Activated CD8-positive, alpha-beta memory T cell treated with anti-CD3 and anti-CD28 coated beads, Interleukin-2, amount 50 U/mL, for 48 hours (primary cell): ENCODE measurements around the gene C5AR2.
"Not testable (repeated sequence)": the region's sequence is repeated elsewhere in the genome, so short reads cannot be mapped to it uniquely, and the experiment has no call there.

Source experiments
- DNase-seq: peaks from one replicate; pipeline ENCODE4 v3.0.0-alpha.2; 2020

Gene C5AR2

DNA sequence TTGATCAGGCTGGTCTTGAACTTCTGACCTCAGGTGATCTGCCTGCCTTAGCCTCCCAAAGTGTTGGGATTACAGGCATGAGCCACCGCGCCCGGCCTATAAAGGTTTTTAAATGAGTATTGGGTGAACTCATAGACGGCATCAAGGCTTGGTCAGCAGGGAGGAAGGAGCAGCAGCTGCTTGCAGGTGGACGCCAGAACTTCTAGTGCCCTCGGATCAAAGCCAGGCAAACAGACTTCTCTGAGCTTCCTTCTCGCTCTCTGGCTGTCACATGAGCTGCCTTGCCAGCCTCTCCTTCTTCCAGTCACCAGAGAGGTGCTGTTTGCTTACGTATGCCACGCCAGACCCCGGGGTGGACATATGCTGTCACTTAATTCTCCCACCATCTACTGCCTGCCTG is 33.5 kb downstream of the C5AR2 start:
- not testable (repeated sequence) for DNase-seq

DNA sequence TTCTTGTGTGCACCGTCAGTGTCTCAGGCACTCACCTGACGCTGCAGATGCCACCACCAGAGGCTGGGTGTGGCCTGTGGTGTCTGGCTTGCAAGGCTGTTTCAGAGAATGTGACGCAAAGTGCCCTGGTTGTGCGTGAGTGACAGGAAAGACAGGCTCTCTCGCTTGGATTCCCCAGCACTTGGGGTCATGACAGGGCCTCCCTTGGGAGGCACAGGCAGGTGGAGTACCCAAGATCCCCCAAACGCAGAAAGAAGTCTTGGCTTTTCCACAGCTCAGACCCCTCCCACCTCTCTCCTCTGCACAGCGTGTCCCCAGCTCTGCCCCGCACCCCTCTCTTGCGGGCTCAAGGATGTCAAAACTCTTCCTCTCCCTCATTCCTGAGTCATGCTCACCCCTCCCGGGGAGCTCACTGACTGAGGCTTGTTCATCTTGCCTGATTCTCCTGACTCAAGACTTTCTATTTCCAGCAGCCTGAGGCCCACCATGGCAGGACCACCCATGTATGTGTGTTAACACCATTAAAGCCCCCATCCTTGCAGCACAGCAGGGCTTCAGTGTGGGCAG is 38.2 kb downstream of the C5AR2 start:
- DNase-seq = no peak

DNA sequence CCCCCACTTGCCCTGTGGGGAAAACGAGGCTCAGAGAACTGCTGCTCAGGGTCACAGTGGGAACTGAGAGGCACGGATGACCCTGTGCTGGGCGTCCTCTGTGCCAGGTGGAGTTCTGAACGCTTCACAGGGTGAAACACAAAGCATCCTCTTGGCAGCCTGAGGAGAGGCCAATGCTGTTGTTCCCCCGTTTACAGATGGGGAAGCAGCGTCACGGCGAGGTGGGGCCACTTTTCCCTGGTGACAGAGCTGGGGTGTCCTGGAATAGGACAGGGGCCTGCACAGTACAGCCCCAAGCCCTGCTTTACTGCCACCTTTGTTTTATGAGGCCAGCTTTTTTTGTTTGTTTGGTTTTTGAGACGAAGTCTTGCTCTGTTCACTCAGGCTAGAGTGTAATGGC is 39.3 kb downstream of the C5AR2 start:
- DNase-seq = no peak

- DNase-seq = no peak
These were observed 40.6 kb downstream of the C5AR2 start for GRCh38 chr19:47372603-47373002.

GRCh38 chr19:47373246-47374240 is 41.6 kb downstream of the C5AR2 start:
- DNase-seq = no peak

- DNase-seq = no peak
These were observed 43.1 kb downstream of the C5AR2 start for GRCh38 chr19:47374876-47375693.

DNA sequence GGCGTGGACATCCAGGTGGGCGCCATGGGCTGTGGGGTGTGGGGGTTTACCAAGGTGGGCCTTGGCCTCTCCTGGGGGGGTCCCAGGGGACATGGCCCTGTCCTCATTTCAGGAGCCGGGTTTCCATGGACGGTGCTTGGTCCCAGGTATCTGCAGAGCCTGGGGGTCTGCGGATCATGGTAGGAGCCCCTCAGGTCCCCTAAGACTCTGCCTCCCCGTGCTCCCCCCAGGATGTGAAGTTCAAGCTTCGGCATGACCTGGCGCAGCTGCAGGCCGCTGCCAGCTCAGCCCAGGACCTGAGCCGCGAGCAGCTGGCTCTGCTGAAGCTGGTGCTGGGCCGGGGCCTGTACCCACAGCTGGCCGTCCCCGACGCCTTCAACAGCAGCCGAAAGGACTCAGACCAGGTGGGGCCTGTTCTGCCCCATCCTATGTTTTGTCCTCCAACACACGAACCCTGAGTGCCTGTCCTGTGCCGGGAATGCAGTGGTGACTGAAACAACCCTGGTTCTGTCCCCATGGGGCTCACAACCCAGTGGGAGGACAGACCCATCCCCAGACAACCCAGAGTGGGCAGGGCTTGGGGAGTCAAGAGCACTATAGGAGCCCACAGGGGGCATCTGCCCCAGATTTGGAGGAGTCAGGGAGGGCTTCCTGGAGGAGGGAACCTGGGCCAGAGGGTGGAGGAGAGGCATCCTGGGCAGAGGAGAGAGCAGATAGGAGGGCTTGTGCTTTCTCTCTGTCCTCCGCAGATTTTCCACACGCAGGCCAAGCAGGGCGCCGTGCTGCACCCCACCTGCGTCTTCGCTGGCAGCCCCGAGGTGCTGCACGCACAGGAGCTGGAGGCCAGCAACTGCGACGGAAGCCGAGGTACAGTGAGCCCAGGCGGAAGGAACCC is 44.0 kb downstream of the C5AR2 start:
- DNase-seq = no peak

DNA sequence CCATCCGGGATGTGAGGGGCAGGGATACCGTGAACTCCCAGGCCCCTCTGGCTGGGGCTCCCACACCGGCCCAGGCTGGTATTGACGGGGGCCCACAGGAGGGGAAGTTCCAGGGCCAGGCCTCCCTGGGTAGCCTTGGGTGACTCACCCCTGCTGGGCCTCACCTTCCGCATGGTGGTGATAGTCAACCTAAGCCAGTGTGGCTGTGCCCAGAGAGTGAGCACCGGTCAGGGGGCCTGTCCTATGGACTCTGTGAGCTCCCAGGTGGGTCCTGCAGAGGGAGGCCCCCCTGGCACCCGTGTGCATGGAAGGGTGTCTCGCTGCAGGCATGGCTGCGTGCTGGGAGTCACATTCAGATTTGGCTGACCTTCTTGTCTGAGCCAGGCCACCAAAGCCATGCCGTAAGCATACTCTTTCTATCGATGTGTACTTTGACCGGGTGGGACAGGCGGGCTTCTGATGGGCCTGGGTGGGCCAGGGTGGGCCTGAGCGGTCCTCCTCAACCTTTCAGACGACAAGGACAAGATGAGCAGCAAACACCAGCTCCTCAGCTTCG is 44.7 kb downstream of the C5AR2 start:
- no peak for DNase-seq

GRCh38 chr19:47377208-47377701 is 45.3 kb downstream of the C5AR2 start:
- DNase-seq = no peak

GRCh38 chr19:47377801-47378200 is 45.8 kb downstream of the C5AR2 start:
- no peak for DNase-seq

GRCh38 chr19:47378246-47378645 is 46.3 kb downstream of the C5AR2 start:
- DNase-seq = no peak

DNA sequence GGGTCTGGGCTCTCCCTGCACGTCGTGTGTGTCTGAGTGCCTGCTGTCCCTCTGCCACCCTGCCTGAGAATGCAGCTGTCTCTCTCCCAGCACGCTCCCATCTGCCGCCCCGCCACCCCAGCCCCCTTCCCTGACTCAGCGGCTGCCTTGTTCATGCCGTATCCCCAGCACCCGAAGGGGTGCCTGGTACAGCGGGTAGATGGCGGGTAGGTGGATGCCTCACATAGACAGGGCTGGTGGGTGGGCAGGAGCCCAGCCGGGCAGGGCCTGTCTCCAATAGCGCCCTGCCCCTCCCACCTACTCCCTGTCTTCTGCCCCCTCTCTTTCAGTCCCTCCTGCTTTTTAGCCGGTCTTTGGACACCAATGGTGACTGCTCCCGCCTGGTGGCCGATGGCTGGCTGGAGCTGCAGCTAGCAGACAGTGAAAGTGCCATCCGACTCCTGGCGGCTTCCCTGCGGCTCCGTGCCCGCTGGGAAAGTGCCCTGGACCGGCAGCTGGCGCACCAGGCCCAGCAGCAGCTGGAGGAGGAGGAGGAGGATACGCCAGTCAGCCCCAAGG is 47.5 kb downstream of the C5AR2 start:
- no peak for DNase-seq

DNA sequence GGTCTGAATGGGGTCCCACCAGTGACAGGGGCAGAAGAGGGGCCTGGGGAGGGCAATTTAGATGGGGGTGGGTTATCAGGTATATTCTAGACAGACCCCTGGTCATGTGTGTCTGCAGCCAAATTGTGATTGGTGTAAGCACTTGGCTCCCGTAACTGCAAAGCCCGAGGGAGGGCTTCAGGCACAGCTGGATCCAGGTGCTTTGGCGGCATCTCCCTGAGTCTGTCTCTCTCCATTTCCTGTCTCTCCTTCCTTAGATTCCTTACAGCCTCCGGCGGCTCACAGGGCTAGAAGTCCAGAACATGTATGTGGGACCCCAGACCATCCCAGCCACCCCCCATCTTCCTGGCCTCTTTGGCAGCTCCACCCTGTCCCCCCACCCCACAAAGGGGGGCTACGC is 48.6 kb downstream of the C5AR2 start:
- DNase-seq = no peak

- no peak for DNase-seq
These were observed 49.1 kb downstream of the C5AR2 start for GRCh38 chr19:47381121-47381520.

DNA sequence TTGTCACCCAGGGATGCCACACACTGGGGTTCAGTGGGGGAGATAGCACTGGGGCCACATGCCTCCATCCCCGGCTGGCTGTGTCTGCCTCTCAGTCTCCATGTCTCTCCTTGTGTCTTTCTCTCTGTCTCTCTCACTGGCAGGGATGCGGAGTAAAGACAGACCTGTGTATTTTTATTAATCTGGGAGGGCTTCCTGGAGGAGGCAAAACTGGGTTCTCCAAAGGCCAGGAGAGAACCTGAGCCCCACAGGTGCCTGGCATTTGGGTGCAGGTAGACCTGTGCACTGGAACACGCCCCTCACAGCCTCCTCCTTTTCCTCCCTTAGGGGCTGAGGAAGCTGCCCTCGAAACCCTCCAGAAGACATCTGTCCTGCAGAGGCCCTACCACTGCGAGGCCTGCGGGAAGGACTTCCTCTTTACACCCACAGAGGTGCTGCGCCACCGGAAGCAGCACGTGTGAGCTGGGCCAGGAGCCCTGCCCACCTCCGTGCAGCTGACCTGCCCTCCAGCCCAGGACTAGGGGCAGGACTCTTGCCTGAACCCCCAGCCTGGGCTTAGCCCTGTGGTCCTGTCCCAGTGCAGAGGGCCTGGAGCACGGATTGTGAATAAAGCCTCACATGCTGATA is 49.8 kb downstream of the C5AR2 start:
- no peak for DNase-seq

GRCh38 chr19:47383890-47384289 is 51.9 kb downstream of the C5AR2 start:
- DNase-seq = not testable (repeated sequence)

GRCh38 chr19:47384533-47384932 is 52.6 kb downstream of the C5AR2 start:
- not testable (repeated sequence) for DNase-seq

DNA sequence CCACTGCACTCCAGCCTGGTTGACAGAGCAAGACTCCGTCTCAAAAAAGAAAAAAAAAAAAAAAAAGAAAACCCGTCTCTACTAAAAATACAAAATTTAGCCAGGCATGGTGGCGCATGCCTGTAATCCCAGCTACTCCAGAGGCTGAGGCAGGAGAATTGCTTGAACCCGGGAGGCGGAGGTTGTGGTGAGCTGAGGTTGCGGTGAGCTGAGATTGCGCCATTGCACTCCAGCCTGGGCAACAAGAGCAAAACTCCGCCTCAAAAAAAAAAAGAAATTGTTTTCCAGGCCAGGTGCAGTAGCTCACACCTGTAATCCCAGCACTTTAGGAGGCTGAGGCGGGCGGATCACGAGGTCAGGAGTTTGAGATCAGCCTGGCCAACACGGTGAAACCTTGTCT is 54.6 kb downstream of the C5AR2 start:
- not testable (repeated sequence) for DNase-seq

DNA sequence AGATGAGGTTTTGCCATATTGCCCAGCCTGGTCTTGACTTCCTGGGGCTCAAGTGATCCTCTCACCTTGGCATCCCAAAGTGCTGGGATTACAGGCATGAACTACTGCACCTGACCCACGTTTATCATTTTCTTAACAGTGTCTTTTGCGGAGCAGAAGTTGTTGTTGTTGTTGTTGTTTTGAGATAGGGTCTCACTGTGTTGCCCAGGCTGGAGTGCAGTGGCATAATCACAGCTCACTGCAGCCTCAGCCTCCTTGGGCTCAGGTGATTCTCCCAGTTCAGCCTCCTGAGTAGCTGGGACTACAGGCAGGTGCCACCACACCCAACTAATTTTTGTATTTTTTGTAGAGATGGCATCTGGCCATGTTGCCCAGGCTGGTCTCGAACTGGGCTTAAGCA is 55.6 kb downstream of the C5AR2 start:
- DNase-seq = not testable (repeated sequence)

GRCh38 chr19:47388721-47389120 is 56.7 kb downstream of the C5AR2 start:
- DNase-seq = not testable (repeated sequence)

GRCh38 chr19:47389150-47389556 is 57.2 kb downstream of the C5AR2 start:
- DNase-seq = no peak
